HG03558 (cell line): ENCODE measurements around the gene CENPT.

Experiments
- ATAC-seq: cut with Tn5 transposase; IDR thresholded peaks from one replicate; pipeline ENCODE4 v1.9.1; 2021; ENCODE audit warnings: moderate number of reproducible peaks; ENCODE audit not compliant: unreplicated experiment; ENCODE audit errors: extremely low read depth

CENPT gene

GRCh38 chr16:67822511-67822910 lies 25.0 kb downstream of the CENPT start:
- ATAC-seq: no peak

GRCh38 chr16:67820608-67821259 lies 26.8 kb downstream of the CENPT start:
- ATAC-seq: no peak

- no peak for ATAC-seq
Measured at GRCh38 chr16:67814567-67814966, 32.9 kb downstream of the CENPT start.

DNA sequence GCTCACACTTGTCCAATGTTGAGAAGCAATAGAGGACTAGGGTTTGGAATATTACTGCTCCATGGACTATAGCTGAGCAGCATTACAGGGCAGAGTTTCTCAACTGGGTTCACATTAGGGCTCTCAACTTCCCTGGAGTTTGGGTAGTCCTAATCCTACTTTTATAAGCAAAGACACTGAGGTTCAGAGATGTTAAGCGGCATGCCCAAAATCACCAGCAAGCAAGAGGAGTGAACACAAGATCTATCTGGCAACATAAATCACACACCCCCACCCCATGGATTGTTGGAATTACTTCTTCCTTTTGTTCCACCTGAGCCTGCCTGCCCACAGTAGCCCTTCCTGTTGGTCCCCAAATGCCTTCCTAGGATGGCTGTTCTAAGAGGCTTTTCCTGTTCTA lies 35.6 kb downstream of the CENPT start:
- no peak for ATAC-seq

DNA sequence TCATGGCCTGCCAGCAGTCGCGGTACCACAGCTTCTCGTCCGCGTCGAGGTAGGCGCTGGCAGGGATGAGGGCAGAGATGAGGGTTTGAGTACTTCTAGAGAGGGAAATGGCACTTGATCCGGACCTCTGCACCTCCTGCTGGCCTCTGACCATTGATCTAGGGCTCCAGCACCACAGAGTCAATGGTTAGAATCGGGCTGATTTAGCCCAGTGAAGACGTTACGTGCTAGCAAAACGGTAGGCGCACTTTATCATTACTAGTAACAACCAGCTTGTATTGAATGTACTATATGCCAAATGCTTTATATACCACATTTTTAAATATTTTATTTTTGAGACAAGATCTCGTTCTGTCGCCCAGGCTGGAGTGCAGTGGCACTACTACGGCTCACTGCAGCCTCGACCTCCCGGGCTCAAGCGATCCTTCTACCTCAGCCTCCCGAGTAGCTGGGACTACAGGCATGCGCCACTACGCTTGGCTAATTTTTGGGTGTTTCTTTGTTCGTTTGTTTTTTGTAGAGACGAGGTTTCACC lies 40.3 kb downstream of the CENPT start:
- ATAC-seq: no peak

DNA sequence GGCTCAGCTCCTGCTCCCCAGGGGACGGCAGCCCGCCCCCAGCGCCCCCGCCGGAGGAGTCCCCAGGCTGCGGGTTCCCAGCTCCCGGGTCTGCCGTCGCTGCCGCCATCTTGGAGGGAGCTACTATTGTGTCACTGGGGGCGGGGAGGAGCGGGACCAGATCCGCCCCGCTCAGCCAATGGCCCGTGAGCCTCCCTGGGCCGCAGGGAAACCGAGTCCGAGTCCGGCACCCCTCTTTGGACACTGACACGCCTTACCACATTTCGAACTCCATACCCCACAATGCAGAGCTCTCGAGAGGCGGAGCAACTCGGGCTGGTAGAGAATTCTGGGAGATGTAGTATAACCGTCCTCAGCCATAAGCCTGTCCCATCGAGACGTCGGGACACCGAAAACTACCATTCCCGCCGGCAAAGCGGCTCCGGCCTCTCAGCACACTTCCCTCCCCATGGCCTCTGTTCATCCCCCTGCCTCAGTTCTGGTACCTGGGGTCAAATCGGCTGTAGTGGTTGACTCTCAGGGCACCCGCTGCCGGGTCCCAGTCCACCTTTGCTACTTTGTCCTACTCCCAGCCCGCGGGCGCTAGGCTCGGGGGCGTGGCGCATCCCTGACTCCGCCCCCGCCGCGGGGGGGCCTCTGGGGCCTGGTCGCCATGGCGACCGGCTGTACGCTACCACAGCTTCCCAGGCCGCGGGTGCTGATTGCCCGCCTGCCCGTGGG lies 40.9 kb downstream of the CENPT start, which contains the start of the genes RANBP10 and TSNAXIP1:
Gene RANBP10, minus strand, starts transcription at position 133 of the 720 bp plus-strand sequence. Its CDS starts 24 bp downstream, at position 109.
Gene TSNAXIP1, plus strand, starts transcription at position 462 of the 720 bp plus-strand sequence. CDS start 261 bp downstream, outside the sequence.
- ATAC-seq: peak; percentile 86

DNA sequence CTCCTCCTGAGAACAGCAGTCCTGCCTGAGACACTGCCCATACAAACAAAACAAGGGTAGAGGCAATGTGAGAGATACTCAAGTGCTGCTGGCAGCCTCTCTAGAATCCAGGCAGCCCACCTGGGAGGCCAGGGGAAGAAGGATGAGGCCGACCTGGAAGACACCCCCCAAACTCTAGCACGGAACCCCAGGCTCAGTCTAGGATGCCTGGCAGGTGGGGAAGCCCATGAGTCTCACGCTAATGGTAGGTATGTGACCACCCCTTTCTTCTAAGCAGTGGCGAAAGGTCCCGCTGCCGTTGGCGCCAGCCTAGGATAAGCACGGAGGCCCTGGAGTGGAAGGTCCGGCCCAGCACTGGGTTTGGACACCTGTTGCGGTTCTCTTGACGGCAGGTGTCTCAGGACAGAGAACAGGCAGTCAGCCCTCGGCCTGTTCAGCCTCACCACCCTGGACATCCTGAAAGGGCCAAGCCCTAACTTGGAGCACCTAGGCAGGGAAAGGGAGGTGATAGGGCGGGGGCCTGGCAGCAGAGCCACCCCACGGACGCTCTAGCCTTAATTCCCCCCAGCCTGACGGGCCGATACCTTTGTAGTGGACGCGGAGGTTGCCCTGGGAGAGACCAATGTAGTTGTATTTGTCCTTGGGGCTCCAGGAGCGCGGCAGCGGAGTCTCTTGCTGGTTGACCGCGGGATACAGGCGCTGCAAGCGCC lies 41.6 kb downstream of the CENPT start:
- ATAC-seq: no peak

GRCh38 chr16:67804853-67805542 lies 42.5 kb downstream of the CENPT start:
- ATAC-seq: no peak

- ATAC-seq: no peak
Measured at GRCh38 chr16:67803894-67804293, 43.6 kb downstream of the CENPT start.

DNA sequence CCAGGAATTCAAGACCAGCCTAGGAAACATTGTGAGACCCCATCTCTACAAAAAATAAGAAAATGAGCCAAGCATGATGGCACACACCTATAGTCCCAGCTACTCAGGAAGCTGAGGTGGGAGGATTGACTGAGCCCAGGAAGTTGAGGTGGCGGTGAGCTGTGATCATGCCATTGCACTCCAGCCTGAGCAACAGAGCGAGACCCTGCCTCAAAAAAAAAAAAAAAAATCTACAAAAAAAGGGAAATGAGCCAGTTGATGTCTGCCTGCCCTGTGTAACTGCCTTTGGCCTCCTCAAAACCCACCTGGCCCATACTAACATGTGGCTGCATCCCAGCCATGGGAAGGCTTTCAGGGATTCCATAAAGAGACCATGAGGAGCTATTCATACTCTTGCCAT lies 45.6 kb downstream of the CENPT start:
- ATAC-seq: no peak

DNA sequence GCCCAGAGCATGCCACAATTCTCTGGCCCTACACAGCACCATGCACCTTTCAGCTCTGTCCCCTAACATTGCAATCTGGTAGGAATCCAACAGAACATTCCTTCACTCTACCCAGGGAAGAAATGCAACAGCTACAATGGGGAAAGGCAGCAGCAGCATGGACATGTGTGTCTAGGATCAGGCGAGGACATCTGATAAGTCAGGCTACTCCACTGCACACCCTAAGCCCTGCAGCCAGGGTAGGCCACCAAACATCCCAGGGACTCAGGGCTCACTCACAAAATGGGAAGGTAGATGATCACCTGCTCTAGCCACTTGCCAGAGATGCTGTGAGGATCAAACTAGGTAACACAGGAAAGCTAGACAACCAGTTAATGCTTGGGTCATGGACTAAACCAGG lies 46.3 kb downstream of the CENPT start:
- no peak for ATAC-seq

- no peak for ATAC-seq
Measured at GRCh38 chr16:67800338-67800926, 47.1 kb downstream of the CENPT start.

DNA sequence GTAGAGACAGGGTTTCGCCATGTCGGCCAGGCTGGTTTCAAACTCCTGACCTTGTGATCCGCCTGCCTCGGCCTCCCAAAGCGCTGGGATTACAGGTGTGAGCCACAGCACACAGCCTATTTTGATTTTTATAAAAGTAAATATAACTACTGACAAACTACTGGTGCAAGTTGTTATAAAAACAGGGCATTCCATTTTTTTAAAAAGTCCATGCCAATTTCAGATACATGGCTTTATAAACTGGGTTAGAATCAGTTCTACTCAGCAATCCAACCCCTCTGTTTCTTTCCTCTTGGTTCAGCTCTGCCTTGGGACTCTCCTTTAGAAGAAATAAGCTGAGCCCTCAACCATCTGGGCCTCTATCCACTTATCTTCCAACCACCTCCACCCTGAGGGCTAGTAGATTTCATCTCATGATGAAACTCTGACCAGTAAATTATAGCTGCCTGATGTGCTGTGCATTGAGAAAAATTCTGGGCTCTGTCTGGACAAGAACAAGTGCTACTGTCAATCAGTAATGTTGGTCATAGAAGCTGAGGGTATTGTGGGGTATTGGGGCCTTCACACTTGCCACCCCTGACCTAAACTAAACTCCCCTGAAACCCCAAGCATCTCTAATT lies 51.3 kb downstream of the CENPT start:
- ATAC-seq: no peak

- no peak for ATAC-seq
Measured at GRCh38 chr16:67790071-67790470, 57.4 kb downstream of the CENPT start.

DNA sequence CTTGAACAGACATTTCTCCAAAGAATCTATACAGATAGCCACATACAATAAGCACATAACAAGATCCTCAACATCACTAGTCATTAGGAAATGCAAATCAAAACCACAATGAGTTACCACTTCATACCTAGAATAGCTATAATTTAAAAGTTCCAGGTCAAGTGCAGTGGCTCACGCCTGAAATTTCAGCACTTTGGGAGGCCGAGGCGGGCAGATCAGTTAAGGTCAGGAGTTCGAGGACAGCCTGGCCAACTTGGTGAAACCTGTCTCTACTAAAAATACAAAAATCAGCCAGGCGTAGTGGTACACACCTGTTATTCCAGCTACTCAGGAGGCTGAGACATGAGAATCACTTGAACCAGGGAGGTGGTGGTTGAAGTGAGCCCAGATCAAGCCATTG lies 61.0 kb downstream of the CENPT start:
- ATAC-seq: no peak

DNA sequence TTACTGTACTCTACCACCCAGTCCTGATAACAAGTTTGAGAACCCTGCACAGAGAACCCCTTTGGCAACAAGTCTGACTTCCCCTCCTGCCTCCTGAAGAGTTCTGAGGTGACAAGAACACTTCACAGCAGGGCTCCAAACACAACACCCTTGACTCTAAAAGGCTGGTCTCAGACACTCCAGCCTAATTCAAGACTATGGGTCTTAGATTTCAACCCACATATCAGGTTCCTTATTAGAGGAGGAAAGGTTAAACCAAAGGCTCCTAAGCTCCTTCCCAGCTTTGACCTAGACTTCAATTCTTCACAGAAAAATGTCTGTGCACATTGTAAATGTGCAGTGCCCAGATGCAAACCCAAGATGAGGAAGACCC lies 64.2 kb downstream of the CENPT start:
- no peak for ATAC-seq

DNA sequence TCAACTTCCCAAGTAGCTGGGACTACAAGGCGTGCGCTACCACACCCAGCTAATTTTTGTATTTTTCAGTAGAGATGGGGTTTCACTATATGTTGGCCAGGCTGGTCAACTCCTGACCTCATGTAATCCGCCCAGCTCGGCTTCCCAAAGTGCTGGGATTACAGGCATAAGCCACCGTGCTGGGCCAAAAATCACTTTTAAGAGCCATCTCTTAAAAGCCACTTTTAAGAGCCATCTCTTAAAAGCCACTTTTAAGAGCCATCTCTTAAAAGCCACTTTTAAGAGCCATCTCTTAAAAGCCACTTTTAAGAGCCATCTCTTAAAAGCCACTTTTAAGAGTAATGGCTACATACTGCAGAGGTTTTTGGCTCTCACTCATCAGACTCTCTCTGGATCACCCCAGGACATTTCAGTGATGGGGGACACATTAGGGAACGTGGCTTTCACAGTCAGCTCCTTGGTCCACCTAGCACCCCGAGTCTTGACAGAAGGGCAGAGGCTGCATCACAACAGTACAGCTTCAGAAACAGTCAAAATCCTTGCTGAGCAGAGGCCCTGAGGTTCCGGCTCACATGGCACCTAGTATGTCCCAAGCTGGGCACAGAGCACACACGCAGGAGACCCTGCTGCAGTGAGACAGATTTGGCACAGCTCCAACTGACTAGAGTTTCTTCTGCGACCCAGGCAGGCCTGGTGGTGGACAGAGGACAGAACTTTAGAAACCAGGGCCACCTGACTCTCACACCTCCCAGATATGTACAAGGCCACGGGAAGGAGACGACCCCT lies 64.7 kb downstream of the CENPT start:
- ATAC-seq: no peak

- no peak for ATAC-seq
Measured at GRCh38 chr16:67781565-67781921, 66.0 kb downstream of the CENPT start.
